ENCODE measurements around the gene MYBBP1A. TPM values are rescaled to one million over a fixed set of nuclear protein-coding genes. Genes with fewer than 3 reads are reported as not detected.
A peak's percentile ranks its signal among the peaks of the same experiment; 100 is the strongest.

Gene MYBBP1A
- total and polyA plus RNA-seq, 2 of the 13 experiments (the other 11 are each of a cell fraction or from before 2014, with no cell fraction given) = 18.6 to 54.8 TPM

DNA sequence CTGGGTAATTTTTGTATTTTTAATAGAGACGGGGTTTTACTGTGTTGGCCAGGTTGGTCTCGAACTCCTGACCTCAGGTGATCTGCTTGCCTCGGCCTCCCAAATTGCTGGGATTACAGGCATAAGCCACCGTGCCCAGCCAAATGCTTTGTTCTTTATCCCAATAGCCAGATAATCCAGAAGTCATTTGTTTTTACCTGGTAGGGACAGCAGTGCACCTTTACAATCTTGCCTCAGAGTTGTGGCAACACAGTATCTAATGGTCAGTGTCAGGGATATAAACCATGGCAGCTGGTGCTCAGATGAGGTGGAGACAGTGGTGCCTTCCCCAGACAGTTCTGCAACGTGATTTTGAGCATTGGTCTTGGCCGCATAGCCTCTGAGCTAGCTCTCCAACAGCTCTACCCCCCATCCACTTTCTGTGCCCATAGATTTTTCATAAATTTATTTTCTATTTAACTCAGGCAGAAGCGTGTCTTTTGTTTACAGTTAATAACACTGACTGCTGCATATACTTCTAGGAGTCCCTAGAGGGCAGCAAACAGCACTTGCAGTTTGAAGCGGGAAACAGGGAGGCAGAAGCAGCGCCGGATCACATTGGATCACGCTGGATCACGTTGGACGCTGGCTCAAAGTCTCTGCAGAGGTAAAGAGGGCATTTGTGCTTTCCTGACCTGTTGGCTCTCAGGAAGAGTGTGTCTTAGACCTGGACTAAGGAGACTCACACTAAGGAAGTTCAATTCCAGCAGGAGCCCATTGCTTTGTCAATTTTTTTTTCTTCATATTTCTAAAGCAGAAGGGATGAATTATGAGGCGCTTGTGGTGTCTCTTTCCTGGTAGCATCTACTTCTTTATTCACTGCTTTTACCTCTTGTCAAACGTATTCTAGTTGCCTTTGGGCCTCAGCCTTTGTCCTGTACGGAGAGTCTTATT, 10.3 kb upstream of the MYBBP1A start (continued):
- TF ChIP-seq, protein P1, sequence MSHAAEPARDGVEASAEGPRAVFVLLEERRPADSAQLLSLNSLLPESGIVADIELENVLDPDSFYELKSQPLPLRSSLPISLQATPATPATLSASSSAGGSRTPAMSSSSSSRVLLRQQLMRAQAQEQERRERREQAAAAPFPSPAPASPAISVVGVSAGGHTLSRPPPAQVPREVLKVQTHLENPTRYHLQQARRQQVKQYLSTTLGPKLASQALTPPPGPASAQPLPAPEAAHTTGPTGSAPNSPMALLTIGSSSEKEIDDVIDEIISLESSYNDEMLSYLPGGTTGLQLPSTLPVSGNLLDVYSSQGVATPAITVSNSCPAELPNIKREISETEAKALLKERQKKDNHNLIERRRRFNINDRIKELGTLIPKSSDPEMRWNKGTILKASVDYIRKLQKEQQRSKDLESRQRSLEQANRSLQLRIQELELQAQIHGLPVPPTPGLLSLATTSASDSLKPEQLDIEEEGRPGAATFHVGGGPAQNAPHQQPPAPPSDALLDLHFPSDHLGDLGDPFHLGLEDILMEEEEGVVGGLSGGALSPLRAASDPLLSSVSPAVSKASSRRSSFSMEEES (CRISPR knock-in tag; IDR thresholded peaks at IDR 0.05) = 0 out of 2 replicates have a peak, but pooled peaks have one; percentile 31
- no peak for TF ChIP-seq HDAC6 (IDR thresholded peaks at IDR 0.05; ENCODE audit: low read depth, low read length)
- TF ChIP-seq, protein P2, sequence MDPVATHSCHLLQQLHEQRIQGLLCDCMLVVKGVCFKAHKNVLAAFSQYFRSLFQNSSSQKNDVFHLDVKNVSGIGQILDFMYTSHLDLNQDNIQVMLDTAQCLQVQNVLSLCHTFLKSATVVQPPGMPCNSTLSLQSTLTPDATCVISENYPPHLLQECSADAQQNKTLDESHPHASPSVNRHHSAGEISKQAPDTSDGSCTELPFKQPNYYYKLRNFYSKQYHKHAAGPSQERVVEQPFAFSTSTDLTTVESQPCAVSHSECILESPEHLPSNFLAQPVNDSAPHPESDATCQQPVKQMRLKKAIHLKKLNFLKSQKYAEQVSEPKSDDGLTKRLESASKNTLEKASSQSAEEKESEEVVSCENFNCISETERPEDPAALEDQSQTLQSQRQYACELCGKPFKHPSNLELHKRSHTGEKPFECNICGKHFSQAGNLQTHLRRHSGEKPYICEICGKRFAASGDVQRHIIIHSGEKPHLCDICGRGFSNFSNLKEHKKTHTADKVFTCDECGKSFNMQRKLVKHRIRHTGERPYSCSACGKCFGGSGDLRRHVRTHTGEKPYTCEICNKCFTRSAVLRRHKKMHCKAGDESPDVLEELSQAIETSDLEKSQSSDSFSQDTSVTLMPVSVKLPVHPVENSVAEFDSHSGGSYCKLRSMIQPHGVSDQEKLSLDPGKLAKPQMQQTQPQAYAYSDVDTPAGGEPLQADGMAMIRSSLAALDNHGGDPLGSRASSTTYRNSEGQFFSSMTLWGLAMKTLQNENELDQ (CRISPR knock-in tag; IDR thresholded peaks at IDR 0.05; ENCODE audit: borderline replicate concordance) = no peak
- TF ChIP-seq, protein P3, sequence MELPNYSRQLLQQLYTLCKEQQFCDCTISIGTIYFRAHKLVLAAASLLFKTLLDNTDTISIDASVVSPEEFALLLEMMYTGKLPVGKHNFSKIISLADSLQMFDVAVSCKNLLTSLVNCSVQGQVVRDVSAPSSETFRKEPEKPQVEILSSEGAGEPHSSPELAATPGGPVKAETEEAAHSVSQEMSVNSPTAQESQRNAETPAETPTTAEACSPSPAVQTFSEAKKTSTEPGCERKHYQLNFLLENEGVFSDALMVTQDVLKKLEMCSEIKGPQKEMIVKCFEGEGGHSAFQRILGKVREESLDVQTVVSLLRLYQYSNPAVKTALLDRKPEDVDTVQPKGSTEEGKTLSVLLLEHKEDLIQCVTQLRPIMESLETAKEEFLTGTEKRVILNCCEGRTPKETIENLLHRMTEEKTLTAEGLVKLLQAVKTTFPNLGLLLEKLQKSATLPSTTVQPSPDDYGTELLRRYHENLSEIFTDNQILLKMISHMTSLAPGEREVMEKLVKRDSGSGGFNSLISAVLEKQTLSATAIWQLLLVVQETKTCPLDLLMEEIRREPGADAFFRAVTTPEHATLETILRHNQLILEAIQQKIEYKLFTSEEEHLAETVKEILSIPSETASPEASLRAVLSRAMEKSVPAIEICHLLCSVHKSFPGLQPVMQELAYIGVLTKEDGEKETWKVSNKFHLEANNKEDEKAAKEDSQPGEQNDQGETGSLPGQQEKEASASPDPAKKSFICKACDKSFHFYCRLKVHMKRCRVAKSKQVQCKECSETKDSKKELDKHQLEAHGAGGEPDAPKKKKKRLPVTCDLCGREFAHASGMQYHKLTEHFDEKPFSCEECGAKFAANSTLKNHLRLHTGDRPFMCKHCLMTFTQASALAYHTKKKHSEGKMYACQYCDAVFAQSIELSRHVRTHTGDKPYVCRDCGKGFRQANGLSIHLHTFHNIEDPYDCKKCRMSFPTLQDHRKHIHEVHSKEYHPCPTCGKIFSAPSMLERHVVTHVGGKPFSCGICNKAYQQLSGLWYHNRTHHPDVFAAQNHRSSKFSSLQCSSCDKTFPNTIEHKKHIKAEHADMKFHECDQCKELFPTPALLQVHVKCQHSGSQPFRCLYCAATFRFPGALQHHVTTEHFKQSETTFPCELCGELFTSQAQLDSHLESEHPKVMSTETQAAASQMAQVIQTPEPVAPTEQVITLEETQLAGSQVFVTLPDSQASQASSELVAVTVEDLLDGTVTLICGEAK (IDR thresholded peaks at IDR 0.05) = no peak
- TF ChIP-seq, protein P3 (CRISPR knock-in tag; IDR thresholded peaks at IDR 0.05) = 0 out of 2 replicates have a peak, but pooled peaks have one; percentile 37
- no peak for TF ChIP-seq NFE2L2 (IDR thresholded peaks at IDR 0.05; ENCODE audit: low read length)
- TF ChIP-seq SP140L (CRISPR knock-in tag; IDR thresholded peaks at IDR 0.05; ENCODE audit: borderline replicate concordance) = no peak
- no peak for TF ChIP-seq NCOR1 (IDR thresholded peaks at IDR 0.05; ENCODE audit: borderline replicate concordance, low read length)
- peak; percentile 43; the same call in 1 of the 2 replicates for TF ChIP-seq ELF3 (CRISPR knock-in tag; IDR thresholded peaks at IDR 0.05)
- peak; percentile 59 for TF ChIP-seq SAP130 (CRISPR knock-in tag; IDR thresholded peaks at IDR 0.05; ENCODE audit: low read depth)
- no peak for TF ChIP-seq CENPT (CRISPR knock-in tag; IDR thresholded peaks at IDR 0.05; ENCODE audit: low read depth)
- TF ChIP-seq, protein P4, sequence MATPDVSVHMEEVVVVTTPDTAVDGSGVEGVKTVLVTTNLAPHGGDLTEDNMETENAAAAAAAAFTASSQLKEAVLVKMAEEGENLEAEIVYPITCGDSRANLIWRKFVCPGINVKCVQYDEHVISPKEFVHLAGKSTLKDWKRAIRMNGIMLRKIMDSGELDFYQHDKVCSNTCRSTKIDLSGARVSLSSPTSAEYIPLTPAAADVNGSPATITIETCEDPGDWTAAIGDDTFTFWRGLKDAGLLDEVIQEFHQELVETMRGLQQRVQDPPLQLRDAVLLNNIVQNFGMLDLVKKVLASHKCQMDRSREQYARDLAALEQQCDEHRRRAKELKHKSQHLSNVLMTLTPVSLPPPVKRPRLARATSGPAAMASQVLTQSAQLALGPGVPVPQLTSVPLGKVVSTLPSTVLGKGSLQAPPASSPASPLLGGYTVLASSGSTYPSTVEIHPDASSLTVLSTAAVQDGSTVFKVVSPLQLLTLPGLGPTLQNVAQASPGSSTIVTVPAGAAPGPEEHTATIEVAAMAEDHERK (CRISPR knock-in tag; IDR thresholded peaks at IDR 0.05; ENCODE audit: low read depth) = no peak
- TF ChIP-seq RARA (CRISPR knock-in tag; IDR thresholded peaks at IDR 0.05) = 0 out of 2 replicates have a peak, but pooled peaks have one; percentile 45
- TF ChIP-seq NFE2 (CRISPR knock-in tag; IDR thresholded peaks at IDR 0.05) = no peak
